ENCODE results near the gene FBXO3. TPM values are rescaled to one million over a fixed set of nuclear protein-coding genes. Genes with fewer than 3 reads are reported as not detected.

FBXO3 gene
- total and polyA plus RNA-seq, 4 donors, result 13.6 to 46.4 (median 23.4) TPM

- WGBS, 2 donors, result 1 to 2% methylated on average over 38 to 48 of the region's 48 CpGs
- H3K9ac ChIP-seq (ENCODE audit: insufficient read depth in 1 of 2, low read length in 2 of 2), result peak within 1 kb of the TSS; percentile 68 to 94
- peaks cover 9 to 35% (median 19%) of the 10 kb centered on the region in 5 donors for H3K4me1 ChIP-seq (ENCODE audit: control insufficient read depth in 5 of 5, insufficient read depth in 5 of 5, low read length in 5 of 5)
- ATAC-seq (ENCODE audit: insufficient read depth, low FRiP score) (peak; percentile 88), DNase-seq (peak; percentile 94 to 95 (median 95))
- H3K36me3 ChIP-seq (ENCODE audit: control insufficient read depth in 4 of 4, insufficient read depth in 4 of 4, low read length in 4 of 4), result peaks cover 0 to 3% (median 0%) of the 10 kb centered on the region in 4 donors
- H3K4me3 ChIP-seq, result peak within 1 kb of the TSS; percentile 95
- no peaks in the 10 kb centered on the region for H3K9me3 ChIP-seq (ENCODE audit: control insufficient read depth in 4 of 4, insufficient read depth in 3 of 4, low read length in 3 of 4)
- no peaks in the 10 kb centered on the region for H3K27me3 ChIP-seq (ENCODE audit: control insufficient read depth in 3 of 3, insufficient read depth in 3 of 3, low read length in 2 of 3)
- peak within 1 kb of the TSS; percentile 97 to 98 for H3K27ac ChIP-seq (ENCODE audit: low read depth in 1 of 2, low read length in 1 of 2)
- TF ChIP-seq CTCF (IDR thresholded peaks at IDR 0.05; ENCODE audit: control extremely low read depth, extremely low read depth), result no peak
These were observed 38.0 kb downstream of the FBXO3 start, which contains the start of gene CD59 for GRCh38 chr11:33736148-33736812. Gene CD59, minus strand, starts transcription at chr11:33736423. Its CDS starts 13,978 bp downstream, at chr11:33722445.

DNA sequence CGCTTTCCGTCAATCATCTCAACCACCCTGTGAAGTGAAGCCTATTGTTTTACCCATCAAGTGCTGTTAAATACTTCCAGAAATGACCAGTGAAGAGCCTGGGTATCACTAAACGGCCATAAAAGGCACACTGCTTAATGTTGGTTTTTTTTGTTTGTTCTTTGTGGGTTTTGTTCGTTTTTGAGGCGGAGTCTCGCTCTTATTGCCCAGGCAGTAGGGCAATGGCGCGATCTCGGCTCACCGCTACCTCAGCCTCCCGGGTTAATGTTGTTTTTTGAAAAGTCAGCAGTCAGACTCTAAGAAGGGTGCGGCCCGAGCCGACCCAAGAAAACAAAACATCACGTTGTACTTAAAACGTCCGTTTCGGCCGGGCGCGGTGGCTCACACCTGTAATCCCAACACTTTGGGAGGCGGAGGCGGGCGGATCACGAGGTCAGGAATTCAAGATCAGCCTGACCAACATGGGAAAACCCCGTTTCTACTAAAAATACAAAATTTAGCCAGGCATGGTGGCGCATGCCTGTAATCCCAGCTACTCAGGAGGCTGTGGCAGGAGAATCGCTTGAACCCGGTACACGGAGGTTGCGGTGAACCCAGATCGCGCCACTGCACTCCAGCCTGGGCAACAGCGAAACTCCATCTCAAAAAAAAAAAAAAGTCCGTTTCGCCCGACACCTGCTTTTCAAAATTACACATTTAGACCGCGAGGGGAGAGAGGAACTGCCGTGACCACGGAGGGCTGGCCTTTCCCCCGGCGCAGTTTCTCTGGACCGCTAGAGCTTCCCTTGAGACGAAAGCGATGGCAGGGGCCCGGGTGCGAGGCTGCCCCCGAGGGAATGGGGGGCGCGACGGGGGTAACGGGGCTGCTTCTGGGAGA is 38.8 kb downstream of the FBXO3 start:
- DNase-seq (peak; percentile 54 to 67 (median 66)), ATAC-seq (ENCODE audit: insufficient read depth, low FRiP score) (peak; percentile 16)
- 1% methylated on average over 53 of the region's 53 CpGs for WGBS, 2 donors
- H3K4me1 ChIP-seq (ENCODE audit: control insufficient read depth in 5 of 5, insufficient read depth in 5 of 5, low read length in 5 of 5), result peaks cover 9 to 42% (median 20%) of the 10 kb centered on the region in 5 donors
- peaks cover 0 to 3% (median 1%) of the 10 kb centered on the region in 4 donors for H3K36me3 ChIP-seq (ENCODE audit: control insufficient read depth in 4 of 4, insufficient read depth in 4 of 4, low read length in 4 of 4)
- TF ChIP-seq CTCF (IDR thresholded peaks at IDR 0.05; ENCODE audit: control extremely low read depth, extremely low read depth), result no peak
- H3K27ac ChIP-seq (ENCODE audit: low read depth in 1 of 2, low read length in 1 of 2), result peak overlapping the region; percentile 97 to 98
- no peaks in the 10 kb centered on the region for H3K27me3 ChIP-seq (ENCODE audit: control insufficient read depth in 3 of 3, insufficient read depth in 3 of 3, low read length in 2 of 3)
- H3K9me3 ChIP-seq (ENCODE audit: control insufficient read depth in 4 of 4, insufficient read depth in 3 of 4, low read length in 3 of 4), result no peaks in the 10 kb centered on the region
- H3K9ac ChIP-seq (ENCODE audit: insufficient read depth in 1 of 2, low read length in 2 of 2), result peak overlapping the region; percentile 68 to 94
- H3K4me3 ChIP-seq, result peak overlapping the region; percentile 95

- Histone ChIP-seq H3K4me3 (peak overlapping the region; percentile 95), H3K27me3 (ENCODE audit: control insufficient read depth in 3 of 3, insufficient read depth in 3 of 3, low read length in 2 of 3) (no peaks in the 10 kb centered on the region), H3K36me3 (ENCODE audit: control insufficient read depth in 4 of 4, insufficient read depth in 4 of 4, low read length in 4 of 4) (peaks cover 0 to 8% (median 3%) of the 10 kb centered on the region in 4 donors), H3K9ac (ENCODE audit: insufficient read depth in 1 of 2, low read length in 2 of 2) (peak overlapping the region; percentile 68 to 94), H3K27ac (ENCODE audit: low read depth in 1 of 2, low read length in 1 of 2) (peak overlapping the region; percentile 97 to 98), H3K4me1 (ENCODE audit: control insufficient read depth in 5 of 5, insufficient read depth in 5 of 5, low read length in 5 of 5) (peaks cover 10 to 45% (median 25%) of the 10 kb centered on the region in 5 donors), H3K9me3 (ENCODE audit: control insufficient read depth in 4 of 4, insufficient read depth in 3 of 4, low read length in 3 of 4) (no peaks in the 10 kb centered on the region)
- TF ChIP-seq CTCF (IDR thresholded peaks at IDR 0.05; ENCODE audit: control extremely low read depth, extremely low read depth), result no peak
- ATAC-seq (ENCODE audit: insufficient read depth, low FRiP score) (peak; percentile 15), DNase-seq (peak; percentile 51 to 83 (median 76))
- WGBS, 2 donors, result 16 to 31% methylated on average over 15 of the region's 15 CpGs
These were observed 39.7 kb downstream of the FBXO3 start for GRCh38 chr11:33734441-33735270.

All from lung (tissue), 12 donors.